Measurements from ENCODE around the gene IGSF5.

Gene IGSF5

GRCh38 chr21:39812983-39813382 is 68.0 kb downstream of the IGSF5 start:
- H3K4me1 Mint-ChIP-seq = no peaks in the 10 kb centered on the region

GRCh38 chr21:39818557-39818956 is 73.6 kb downstream of the IGSF5 start:
- DNase-seq (ENCODE audit: low spot score in 2 of 2) = no peak
- Mint-ChIP-seq H3K27ac (no peak overlapping the region), H3K9me3 (peaks cover 2% of the 10 kb centered on the region), H3K27me3 (no peaks in the 10 kb centered on the region), H3K36me3 (no peaks in the 10 kb centered on the region), H3K4me3 (no peak overlapping the region), H3K4me1 (no peaks in the 10 kb centered on the region)
- ATAC-seq (ENCODE audit: low read depth) = no peak

More at GRCh38 chr21:39812983-39813382, 68.0 kb downstream of the IGSF5 start:
- Mint-ChIP-seq H3K27ac (no peak overlapping the region), H3K4me3 (no peak overlapping the region), H3K9me3 (peaks cover 4% of the 10 kb centered on the region), H3K27me3 (peaks cover 3% of the 10 kb centered on the region), H3K36me3 (no peaks in the 10 kb centered on the region)
- no peak for DNase-seq (ENCODE audit: low spot score in 2 of 2)
- ATAC-seq (ENCODE audit: low read depth) = no peak

- no peaks in the 10 kb centered on the region for H3K27me3 Mint-ChIP-seq
- H3K9me3 Mint-ChIP-seq = peaks cover 5% of the 10 kb centered on the region
- no peak overlapping the region for H3K4me3 Mint-ChIP-seq
- no peaks in the 10 kb centered on the region for H3K36me3 Mint-ChIP-seq
- DNase-seq (ENCODE audit: low spot score in 2 of 2) (no peak), ATAC-seq (ENCODE audit: low read depth) (no peak)
- no peak overlapping the region for H3K27ac Mint-ChIP-seq
- no peaks in the 10 kb centered on the region for H3K4me1 Mint-ChIP-seq
Measured at GRCh38 chr21:39822042-39822441, 77.1 kb downstream of the IGSF5 start.

GRCh38 chr21:39825250-39825649 is 80.3 kb downstream of the IGSF5 start:
- Mint-ChIP-seq H3K9me3 (peaks cover 8% of the 10 kb centered on the region), H3K4me3 (no peak overlapping the region), H3K4me1 (no peaks in the 10 kb centered on the region), H3K27me3 (no peaks in the 10 kb centered on the region), H3K36me3 (no peaks in the 10 kb centered on the region), H3K27ac (no peak overlapping the region)
- no peak for DNase-seq (ENCODE audit: low spot score in 2 of 2)
- no peak for ATAC-seq (ENCODE audit: low read depth)

- ATAC-seq (ENCODE audit: low read depth) (no peak), DNase-seq (ENCODE audit: low spot score in 2 of 2) (no peak)
- no peak overlapping the region for H3K27ac Mint-ChIP-seq
- H3K36me3 Mint-ChIP-seq = no peaks in the 10 kb centered on the region
- H3K9me3 Mint-ChIP-seq = peaks cover 7% of the 10 kb centered on the region
- no peak overlapping the region for H3K4me3 Mint-ChIP-seq
- no peaks in the 10 kb centered on the region for H3K27me3 Mint-ChIP-seq
- H3K4me1 Mint-ChIP-seq = no peaks in the 10 kb centered on the region
Measured at GRCh38 chr21:39834543-39834942, 89.6 kb downstream of the IGSF5 start.

GRCh38 chr21:39837861-39838359 is 92.9 kb downstream of the IGSF5 start:
- H3K36me3 Mint-ChIP-seq = no peaks in the 10 kb centered on the region
- H3K27me3 Mint-ChIP-seq = no peaks in the 10 kb centered on the region

GRCh38 chr21:39840373-39841097 is 95.6 kb downstream of the IGSF5 start:
- H3K27me3 Mint-ChIP-seq = peaks cover 2% of the 10 kb centered on the region
- no peak overlapping the region for H3K4me3 Mint-ChIP-seq
- DNase-seq (ENCODE audit: low spot score in 2 of 2) (no peak), ATAC-seq (ENCODE audit: low read depth) (no peak)
- H3K9me3 Mint-ChIP-seq = peaks cover 13% of the 10 kb centered on the region
- no peaks in the 10 kb centered on the region for H3K36me3 Mint-ChIP-seq
- no peak overlapping the region for H3K27ac Mint-ChIP-seq
- no peaks in the 10 kb centered on the region for H3K4me1 Mint-ChIP-seq

More at GRCh38 chr21:39837861-39838359, 92.9 kb downstream of the IGSF5 start:
- no peak for ATAC-seq (ENCODE audit: low read depth)
- Mint-ChIP-seq H3K4me1 (no peaks in the 10 kb centered on the region), H3K4me3 (no peak overlapping the region), H3K27ac (no peak overlapping the region), H3K9me3 (peaks cover 11% of the 10 kb centered on the region)
- DNase-seq (ENCODE audit: low spot score in 2 of 2) = no peak

- no peaks in the 10 kb centered on the region for H3K36me3 Mint-ChIP-seq
- no peak overlapping the region for H3K27ac Mint-ChIP-seq
- ATAC-seq (ENCODE audit: low read depth) = no peak
- H3K4me3 Mint-ChIP-seq = no peak overlapping the region
- H3K27me3 Mint-ChIP-seq = peaks cover 2% of the 10 kb centered on the region
- no peak for DNase-seq (ENCODE audit: low spot score in 2 of 2)
- peaks cover 13% of the 10 kb centered on the region for H3K9me3 Mint-ChIP-seq
- no peaks in the 10 kb centered on the region for H3K4me1 Mint-ChIP-seq
Measured at GRCh38 chr21:39842741-39843459, 97.9 kb downstream of the IGSF5 start.

GRCh38 chr21:39843483-39843882 is 98.5 kb downstream of the IGSF5 start:
- Mint-ChIP-seq H3K36me3 (no peaks in the 10 kb centered on the region), H3K27me3 (peaks cover 2% of the 10 kb centered on the region), H3K4me1 (no peaks in the 10 kb centered on the region), H3K4me3 (no peak overlapping the region), H3K9me3 (peaks cover 11% of the 10 kb centered on the region), H3K27ac (no peak overlapping the region)
- ATAC-seq (ENCODE audit: low read depth) = no peak
- no peak for DNase-seq (ENCODE audit: low spot score in 2 of 2)

- H3K4me1 Mint-ChIP-seq = no peaks in the 10 kb centered on the region
- DNase-seq (ENCODE audit: low spot score in 2 of 2) (no peak), ATAC-seq (ENCODE audit: low read depth) (no peak)
- H3K27ac Mint-ChIP-seq = no peak overlapping the region
- peaks cover 11% of the 10 kb centered on the region for H3K9me3 Mint-ChIP-seq
- no peaks in the 10 kb centered on the region for H3K36me3 Mint-ChIP-seq
- H3K4me3 Mint-ChIP-seq = no peak overlapping the region
- H3K27me3 Mint-ChIP-seq = peaks cover 2% of the 10 kb centered on the region
Measured at GRCh38 chr21:39843916-39844315, 98.9 kb downstream of the IGSF5 start.

- no peak overlapping the region for H3K4me3 Mint-ChIP-seq
- H3K9me3 Mint-ChIP-seq = peaks cover 9% of the 10 kb centered on the region
- H3K27ac Mint-ChIP-seq = no peak overlapping the region
- H3K4me1 Mint-ChIP-seq = no peaks in the 10 kb centered on the region
- no peak for DNase-seq (ENCODE audit: low spot score in 2 of 2)
- ATAC-seq (ENCODE audit: low read depth) = no peak
- H3K27me3 Mint-ChIP-seq = peaks cover 2% of the 10 kb centered on the region
- no peaks in the 10 kb centered on the region for H3K36me3 Mint-ChIP-seq
Measured at GRCh38 chr21:39845571-39846130, 100.7 kb downstream of the IGSF5 start.

GRCh38 chr21:39847877-39848276 is 102.9 kb downstream of the IGSF5 start:
- H3K4me1 Mint-ChIP-seq = no peaks in the 10 kb centered on the region
- no peaks in the 10 kb centered on the region for H3K36me3 Mint-ChIP-seq
- H3K27ac Mint-ChIP-seq = no peak overlapping the region
- DNase-seq (ENCODE audit: low spot score in 2 of 2) (no peak), ATAC-seq (ENCODE audit: low read depth) (no peak)
- H3K9me3 Mint-ChIP-seq = peaks cover 5% of the 10 kb centered on the region
- H3K4me3 Mint-ChIP-seq = no peak overlapping the region
- peaks cover 2% of the 10 kb centered on the region for H3K27me3 Mint-ChIP-seq

- peaks cover 4% of the 10 kb centered on the region for H3K9me3 Mint-ChIP-seq
- no peak overlapping the region for H3K4me3 Mint-ChIP-seq
- no peak for ATAC-seq (ENCODE audit: low read depth)
- no peak overlapping the region for H3K27ac Mint-ChIP-seq
- DNase-seq (ENCODE audit: low spot score in 2 of 2) = no peak
- peaks cover 2% of the 10 kb centered on the region for H3K27me3 Mint-ChIP-seq
- H3K36me3 Mint-ChIP-seq = no peaks in the 10 kb centered on the region
- no peaks in the 10 kb centered on the region for H3K4me1 Mint-ChIP-seq
Measured at GRCh38 chr21:39849014-39849655, 104.2 kb downstream of the IGSF5 start.

- H3K9me3 Mint-ChIP-seq = peaks cover 2% of the 10 kb centered on the region
- H3K4me3 Mint-ChIP-seq = no peak overlapping the region
- H3K27me3 Mint-ChIP-seq = no peaks in the 10 kb centered on the region
- no peak for ATAC-seq (ENCODE audit: low read depth)
- no peaks in the 10 kb centered on the region for H3K4me1 Mint-ChIP-seq
- no peak overlapping the region for H3K27ac Mint-ChIP-seq
- H3K36me3 Mint-ChIP-seq = no peaks in the 10 kb centered on the region
- no peak for DNase-seq (ENCODE audit: low spot score in 2 of 2)
Measured at GRCh38 chr21:39850333-39850732, 105.3 kb downstream of the IGSF5 start.

Data from memory B cell (primary cell).